ENCODE measurements around the gene SREBF2. TPM values are rescaled to one million over a fixed set of nuclear protein-coding genes. Genes with fewer than 3 reads are reported as not detected.

SREBF2 gene
- total RNA-seq, 4 donors from 2014 or later = 91.1 to 122 (median 96.2) TPM

DNA sequence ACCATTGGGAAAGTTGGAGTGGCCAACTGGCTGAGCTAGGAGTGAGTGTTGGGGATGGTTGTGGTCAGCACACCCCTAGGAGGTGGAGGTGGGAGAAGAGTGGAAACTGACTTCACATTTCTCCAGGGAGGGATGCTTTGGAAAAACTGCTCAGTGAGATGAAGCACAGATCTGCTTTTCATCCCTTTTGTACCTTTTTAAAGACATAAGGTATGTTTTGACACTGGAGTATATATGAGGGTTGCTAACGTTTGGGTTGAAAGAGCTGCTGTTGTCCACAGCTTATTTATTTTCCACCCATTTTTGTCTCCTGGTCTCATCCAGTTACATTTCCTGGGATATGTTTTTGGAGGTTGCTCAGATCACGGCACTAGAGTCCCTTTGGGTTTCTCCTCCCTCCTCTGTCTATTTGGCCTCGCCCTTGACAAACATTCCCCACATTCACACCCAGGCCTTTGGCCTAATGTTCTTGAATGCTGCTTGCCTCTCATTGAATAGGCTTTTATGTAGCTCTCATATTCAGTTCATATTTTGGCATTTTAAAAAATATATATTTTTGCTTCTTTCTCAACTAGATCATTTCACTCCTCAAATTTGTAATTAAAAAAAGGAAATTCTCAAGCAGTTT lies 8.3 kb downstream of the SREBF2 start:
- DNase-seq (ENCODE audit: low spot score in 2 of 2) = no peak
- intact Hi-C loops (cut with DNase I; ENCODE audit: low total_unique reads) = no loop called here
- no peak overlapping the region for H3K4me3 ChIP-seq (ENCODE audit: low read depth, poor library complexity, severe bottlenecking)
- 43 to 48% methylated on average over 3 of the region's 3 CpGs for WGBS, 2 donors
- no peak for TF ChIP-seq POLR2A (IDR thresholded peaks at IDR 0.05)
- TF ChIP-seq, protein P1, sequence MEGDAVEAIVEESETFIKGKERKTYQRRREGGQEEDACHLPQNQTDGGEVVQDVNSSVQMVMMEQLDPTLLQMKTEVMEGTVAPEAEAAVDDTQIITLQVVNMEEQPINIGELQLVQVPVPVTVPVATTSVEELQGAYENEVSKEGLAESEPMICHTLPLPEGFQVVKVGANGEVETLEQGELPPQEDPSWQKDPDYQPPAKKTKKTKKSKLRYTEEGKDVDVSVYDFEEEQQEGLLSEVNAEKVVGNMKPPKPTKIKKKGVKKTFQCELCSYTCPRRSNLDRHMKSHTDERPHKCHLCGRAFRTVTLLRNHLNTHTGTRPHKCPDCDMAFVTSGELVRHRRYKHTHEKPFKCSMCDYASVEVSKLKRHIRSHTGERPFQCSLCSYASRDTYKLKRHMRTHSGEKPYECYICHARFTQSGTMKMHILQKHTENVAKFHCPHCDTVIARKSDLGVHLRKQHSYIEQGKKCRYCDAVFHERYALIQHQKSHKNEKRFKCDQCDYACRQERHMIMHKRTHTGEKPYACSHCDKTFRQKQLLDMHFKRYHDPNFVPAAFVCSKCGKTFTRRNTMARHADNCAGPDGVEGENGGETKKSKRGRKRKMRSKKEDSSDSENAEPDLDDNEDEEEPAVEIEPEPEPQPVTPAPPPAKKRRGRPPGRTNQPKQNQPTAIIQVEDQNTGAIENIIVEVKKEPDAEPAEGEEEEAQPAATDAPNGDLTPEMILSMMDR (IDR thresholded peaks at IDR 0.05) = no peak

DNA sequence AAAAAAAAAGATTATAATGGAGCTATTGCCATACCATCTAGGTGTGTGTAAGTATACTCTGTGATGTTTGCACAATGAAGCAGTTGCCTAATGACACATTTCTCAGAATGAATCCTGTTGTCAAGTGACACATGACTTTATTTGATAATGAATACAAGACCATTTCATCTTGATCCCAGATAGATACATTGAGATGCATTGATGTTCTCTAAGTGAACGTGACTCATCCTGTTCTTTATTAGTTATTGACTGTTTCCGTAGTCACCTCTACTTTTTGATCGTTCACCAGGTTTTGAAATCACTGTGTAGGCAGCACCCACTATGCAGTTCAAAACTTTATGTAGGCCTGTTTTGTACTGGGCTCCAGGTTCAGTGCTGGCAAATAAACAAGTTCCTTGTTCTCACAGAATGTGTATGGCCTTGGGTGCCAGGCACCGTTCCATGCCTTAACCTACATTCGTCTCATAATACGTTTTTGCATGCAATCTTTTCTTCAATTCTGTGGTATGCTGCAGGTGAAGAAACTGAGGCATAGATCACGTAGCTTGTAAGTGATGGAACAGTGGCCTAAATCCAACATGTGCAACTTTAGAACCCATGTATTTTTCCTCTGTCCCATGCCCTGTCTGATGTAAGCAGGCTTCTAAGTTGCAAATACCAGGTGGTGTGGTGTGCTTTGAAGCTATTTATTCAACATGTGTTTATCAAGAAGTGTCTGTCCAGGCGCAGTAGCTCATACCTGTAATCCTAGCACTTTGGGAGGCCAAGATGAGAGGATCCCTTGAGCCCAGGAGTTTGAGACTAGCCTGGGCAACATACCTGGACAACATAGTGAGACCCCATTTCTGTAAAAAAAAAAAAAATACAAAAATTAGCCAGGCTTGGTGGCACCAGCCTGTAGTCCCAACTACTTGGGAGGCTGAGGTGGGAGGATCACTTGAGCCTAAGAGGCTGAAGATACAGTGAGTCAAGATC lies 10.4 kb downstream of the SREBF2 start:
- no peak for DNase-seq (ENCODE audit: low spot score in 2 of 2)
- intact Hi-C loops (cut with DNase I; ENCODE audit: low total_unique reads) = no loop called here
- 61 to 66% methylated on average over 8 of the region's 8 CpGs for WGBS, 2 donors
- TF ChIP-seq, protein P1 (IDR thresholded peaks at IDR 0.05) = no peak
- no peak for TF ChIP-seq POLR2A (IDR thresholded peaks at IDR 0.05)
- H3K4me3 ChIP-seq (ENCODE audit: low read depth, poor library complexity, severe bottlenecking) = no peak overlapping the region

DNA sequence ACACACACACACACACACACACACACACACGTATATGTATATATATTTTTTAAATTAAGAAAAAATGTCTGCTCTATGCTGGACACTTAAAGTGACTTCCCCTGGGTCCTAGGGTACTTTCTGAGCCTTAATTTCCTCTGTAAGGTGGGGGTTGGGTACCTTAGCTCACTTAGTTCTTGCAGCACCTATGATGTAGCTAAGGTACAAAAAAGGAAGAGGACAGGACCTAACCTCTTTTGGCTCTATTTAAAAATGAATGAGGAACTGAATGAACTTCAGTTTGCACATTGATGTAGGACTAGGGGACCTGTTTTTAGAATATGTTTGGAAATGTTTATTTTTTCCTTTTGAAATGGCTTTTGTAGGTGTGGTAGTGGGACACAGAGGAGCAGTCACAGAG lies 11.1 kb downstream of the SREBF2 start:
- DNase-seq (ENCODE audit: low spot score in 2 of 2) = no peak
- no peak overlapping the region for H3K4me3 ChIP-seq (ENCODE audit: low read depth, poor library complexity, severe bottlenecking)
- intact Hi-C loops (cut with DNase I; ENCODE audit: low total_unique reads) = no loop called here
- TF ChIP-seq, protein P1 (IDR thresholded peaks at IDR 0.05) = no peak
- no peak for TF ChIP-seq POLR2A (IDR thresholded peaks at IDR 0.05)
- 36 to 70% methylated on average over 1 of the region's 1 CpG for WGBS, 2 donors

DNA sequence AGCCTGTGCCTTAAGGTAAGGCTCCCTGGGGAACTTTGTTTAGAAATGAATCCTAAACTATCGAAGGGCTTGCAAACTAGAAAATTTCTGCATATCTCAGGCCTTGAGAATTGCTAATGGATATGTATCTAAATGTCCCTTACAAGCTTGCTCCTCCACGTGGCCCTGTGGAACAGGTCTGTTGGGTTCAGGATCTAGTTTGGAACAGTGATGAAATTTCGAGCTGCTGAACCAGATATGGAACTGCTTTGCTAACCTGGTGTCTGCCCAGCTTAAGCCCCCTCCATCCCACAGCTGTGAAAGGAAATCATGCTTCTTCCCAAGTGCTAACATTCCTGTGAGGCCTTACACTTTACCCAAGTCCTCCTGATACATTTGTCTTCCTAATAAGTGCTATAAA lies 11.6 kb downstream of the SREBF2 start:
- peak in 1 of 2 donors; percentile 52 for DNase-seq (ENCODE audit: low spot score in 2 of 2)
- intact Hi-C loops (cut with DNase I; ENCODE audit: low total_unique reads) = no loop called here
- TF ChIP-seq, protein P1 (IDR thresholded peaks at IDR 0.05) = no peak
- TF ChIP-seq POLR2A (IDR thresholded peaks at IDR 0.05) = no peak
- no peak overlapping the region for H3K4me3 ChIP-seq (ENCODE audit: low read depth, poor library complexity, severe bottlenecking)
- WGBS, 2 donors = 43 to 56% methylated on average over 3 of the region's 3 CpGs

DNA sequence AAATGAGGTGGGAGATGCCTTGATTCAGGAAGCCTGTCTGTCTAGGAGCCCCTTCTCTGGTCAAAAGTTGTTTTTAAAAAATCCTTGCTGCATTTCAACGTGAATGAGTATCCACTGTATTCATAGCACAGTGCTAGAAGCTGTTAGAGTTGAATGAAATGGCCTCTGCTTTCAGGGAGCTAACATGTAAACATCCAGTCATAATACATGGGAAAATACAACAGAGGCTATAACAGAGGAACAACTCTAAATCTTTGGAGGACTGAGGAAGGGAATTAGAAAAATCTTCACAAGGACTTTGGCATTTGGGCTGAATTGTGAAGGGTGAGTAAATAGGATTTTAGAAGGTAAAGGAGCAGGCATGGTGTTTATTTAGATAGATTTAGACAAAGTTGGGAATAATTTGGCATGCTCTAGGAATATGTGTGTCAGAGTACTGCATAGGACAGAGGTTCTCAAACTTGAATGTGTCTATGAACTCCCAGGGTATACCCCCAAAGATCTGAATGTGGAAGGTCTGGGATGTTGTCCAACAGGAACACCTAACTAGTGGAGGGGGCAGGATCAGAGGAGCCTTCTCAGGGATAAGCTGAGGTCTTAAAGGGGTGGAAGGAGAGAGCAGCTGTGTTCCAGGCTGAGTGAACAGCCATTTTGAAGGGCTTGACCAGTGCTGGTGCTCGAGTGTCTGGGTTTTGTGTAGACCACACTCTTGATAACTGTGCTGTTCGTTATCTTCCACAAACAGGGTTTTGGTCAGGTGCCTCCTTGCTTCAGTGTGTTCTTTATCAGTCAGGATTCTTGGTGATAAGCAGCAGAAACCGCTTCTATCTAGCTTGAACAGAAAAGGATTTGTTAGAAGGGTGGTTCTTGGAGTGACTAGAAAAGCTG lies 12.7 kb downstream of the SREBF2 start:
- 70 to 77% methylated on average over 4 of the region's 4 CpGs for WGBS, 2 donors
- TF ChIP-seq POLR2A (IDR thresholded peaks at IDR 0.05) = no peak
- TF ChIP-seq, protein P1 (IDR thresholded peaks at IDR 0.05) = no peak
- intact Hi-C loops (cut with DNase I; ENCODE audit: low total_unique reads) = no loop called here
- H3K4me3 ChIP-seq (ENCODE audit: low read depth, poor library complexity, severe bottlenecking) = no peak overlapping the region
- DNase-seq (ENCODE audit: low spot score in 2 of 2) = no peak

All from lower leg skin (tissue), 4 donors.